Activated T-cell treated with anti-CD3 and anti-CD28 coated beads, Interleukin-2, amount 50 U/mL, for 4 hours (primary cell): Measurements from ENCODE around the gene ZNF10. TPM values are rescaled to one million over a fixed set of nuclear protein-coding genes. Genes with fewer than 3 reads are reported as not detected.
A peak's percentile ranks its signal among the peaks of the same experiment; 100 is the strongest.

Source experiments
- ATAC-seq, 2 donors: fragments of 200-7000 bp; cut with Tn5 transposase; one replicate each; pipeline ENCODE4 v1.10.0; 2021
- DNase-seq: peaks from one replicate; pipeline ENCODE4 v3.0.0-alpha.2; 2020
- H3K27me3 Mint-ChIP-seq: one replicate; pipeline ENCODE4 v1.8.0; 2021; ENCODE audit warnings: low read depth, mixed read lengths
- H3K36me3 Mint-ChIP-seq: one replicate; pipeline ENCODE4 v1.8.0; 2022; ENCODE audit warnings: mixed read lengths; ENCODE audit not compliant: insufficient read depth
- H3K4me1 Mint-ChIP-seq: one replicate; pipeline ENCODE4 v1.8.0; 2021; ENCODE audit warnings: low read depth, mixed read lengths
- H3K4me3 Mint-ChIP-seq: one replicate; pipeline ENCODE4 v1.8.0; 2021; ENCODE audit warnings: mild to moderate bottlenecking, moderate library complexity, mixed read lengths
- H3K9me3 Mint-ChIP-seq: one replicate; pipeline ENCODE4 v1.8.0; 2021; ENCODE audit warnings: mixed read lengths
- total RNA-seq, 3 donors: library from RNA; stranded (reverse); gene quantifications; one replicate each; pipeline ENCODE4 v1.2.1, GENCODE V29; 2021

The ZNF10 gene
- 1 to 10 TPM; 2.4 to 3.5 (median 2.6) TPM for total RNA-seq

- Mint-ChIP-seq H3K4me3 (peak within 1 kb of the TSS; percentile 93), H3K27me3 (no peaks in the 10 kb centered on the region), H3K9me3 (peaks cover 26% of the 10 kb centered on the region), H3K4me1 (peaks cover 21% of the 10 kb centered on the region), H3K36me3 (peaks cover 49% of the 10 kb centered on the region)
- peak; percentile 91 to 92 for ATAC-seq
- DNase-seq, result peak; percentile 97
These were observed at the start of gene ZNF10, which contains the start of gene ZNF891 for GRCh38 chr12:133130038-133130807. Gene ZNF10, plus strand, starts transcription at chr12:133130627. Its CDS starts 13,866 bp downstream, at chr12:133144493. Gene ZNF891, minus strand, starts transcription at chr12:133130274. Its CDS starts 8,356 bp downstream, at chr12:133121918.

- no peaks in the 10 kb centered on the region for H3K27me3 Mint-ChIP-seq
- DNase-seq, result no peak
- H3K36me3 Mint-ChIP-seq, result peaks cover 49% of the 10 kb centered on the region
- no peak for ATAC-seq
- H3K4me1 Mint-ChIP-seq, result peaks cover 8% of the 10 kb centered on the region
- H3K4me3 Mint-ChIP-seq, result no peak overlapping the region
- H3K9me3 Mint-ChIP-seq, result peaks cover 44% of the 10 kb centered on the region
These were observed 49.2 kb upstream of the ZNF10 start for GRCh38 chr12:133081159-133081780.

- H3K27me3 Mint-ChIP-seq, result no peaks in the 10 kb centered on the region
- no peak overlapping the region for H3K4me3 Mint-ChIP-seq
- no peak for DNase-seq
- peaks cover 63% of the 10 kb centered on the region for H3K36me3 Mint-ChIP-seq
- H3K9me3 Mint-ChIP-seq, result peaks cover 46% of the 10 kb centered on the region
- ATAC-seq, result no peak
- peaks cover 8% of the 10 kb centered on the region for H3K4me1 Mint-ChIP-seq
These were observed 47.1 kb upstream of the ZNF10 start for GRCh38 chr12:133083345-133083744.

- H3K27me3 Mint-ChIP-seq, result no peaks in the 10 kb centered on the region
- H3K36me3 Mint-ChIP-seq, result peaks cover 83% of the 10 kb centered on the region
- peaks cover 60% of the 10 kb centered on the region for H3K9me3 Mint-ChIP-seq
- ATAC-seq (no peak), DNase-seq (no peak)
- H3K4me1 Mint-ChIP-seq, result no peaks in the 10 kb centered on the region
- H3K4me3 Mint-ChIP-seq, result no peak overlapping the region
These were observed 24.8 kb upstream of the ZNF10 start for GRCh38 chr12:133105620-133106019.

- Mint-ChIP-seq H3K27me3 (no peaks in the 10 kb centered on the region), H3K4me3 (no peak overlapping the region), H3K36me3 (peaks cover 78% of the 10 kb centered on the region), H3K9me3 (peaks cover 54% of the 10 kb centered on the region), H3K4me1 (no peaks in the 10 kb centered on the region)
- DNase-seq, result no peak
- ATAC-seq, result no peak
These were observed 24.2 kb upstream of the ZNF10 start for GRCh38 chr12:133106253-133106652.

GRCh38 chr12:133107121-133107520 is 23.3 kb upstream of the ZNF10 start:
- DNase-seq (no peak), ATAC-seq (no peak)
- peaks cover 72% of the 10 kb centered on the region for H3K36me3 Mint-ChIP-seq
- peaks cover 52% of the 10 kb centered on the region for H3K9me3 Mint-ChIP-seq
- H3K27me3 Mint-ChIP-seq, result no peaks in the 10 kb centered on the region
- H3K4me1 Mint-ChIP-seq, result no peaks in the 10 kb centered on the region
- H3K4me3 Mint-ChIP-seq, result no peak overlapping the region

GRCh38 chr12:133108150-133108549 is 22.3 kb upstream of the ZNF10 start:
- H3K9me3 Mint-ChIP-seq, result peaks cover 55% of the 10 kb centered on the region
- no peak overlapping the region for H3K4me3 Mint-ChIP-seq
- DNase-seq (no peak), ATAC-seq (no peak)
- no peaks in the 10 kb centered on the region for H3K4me1 Mint-ChIP-seq
- peaks cover 68% of the 10 kb centered on the region for H3K36me3 Mint-ChIP-seq
- H3K27me3 Mint-ChIP-seq, result no peaks in the 10 kb centered on the region

- H3K4me3 Mint-ChIP-seq, result no peak overlapping the region
- H3K36me3 Mint-ChIP-seq, result peaks cover 66% of the 10 kb centered on the region
- peaks cover 61% of the 10 kb centered on the region for H3K9me3 Mint-ChIP-seq
- H3K4me1 Mint-ChIP-seq, result no peaks in the 10 kb centered on the region
- H3K27me3 Mint-ChIP-seq, result no peaks in the 10 kb centered on the region
- no peak for DNase-seq
- no peak for ATAC-seq
These were observed 9.8 kb upstream of the ZNF10 start for GRCh38 chr12:133120385-133121191.

- Mint-ChIP-seq H3K4me1 (peaks cover 9% of the 10 kb centered on the region), H3K27me3 (no peaks in the 10 kb centered on the region), H3K4me3 (no peak overlapping the region), H3K9me3 (peaks cover 43% of the 10 kb centered on the region), H3K36me3 (peaks cover 61% of the 10 kb centered on the region)
- no peak for DNase-seq
- ATAC-seq, result no peak
These were observed 5.8 kb upstream of the ZNF10 start for GRCh38 chr12:133124674-133125073.

GRCh38 chr12:133129368-133130037 is 924 bp upstream of the ZNF10 start:
- DNase-seq, result no peak
- H3K36me3 Mint-ChIP-seq, result peaks cover 49% of the 10 kb centered on the region
- H3K4me3 Mint-ChIP-seq, result peak overlapping the region; percentile 93
- H3K9me3 Mint-ChIP-seq, result peaks cover 24% of the 10 kb centered on the region
- peak; percentile 4 to 7 for ATAC-seq
- no peaks in the 10 kb centered on the region for H3K27me3 Mint-ChIP-seq
- peaks cover 21% of the 10 kb centered on the region for H3K4me1 Mint-ChIP-seq

GRCh38 chr12:133130808-133131128 is 341 bp downstream of the ZNF10 start:
- Mint-ChIP-seq H3K36me3 (peaks cover 49% of the 10 kb centered on the region), H3K4me1 (peaks cover 21% of the 10 kb centered on the region), H3K9me3 (peaks cover 31% of the 10 kb centered on the region), H3K27me3 (no peaks in the 10 kb centered on the region), H3K4me3 (peak overlapping the region; percentile 93)
- ATAC-seq (peak; percentile 2 to 7), DNase-seq (no peak)

GRCh38 chr12:133135747-133136146 is 5.3 kb downstream of the ZNF10 start:
- H3K27me3 Mint-ChIP-seq, result no peaks in the 10 kb centered on the region
- peaks cover 71% of the 10 kb centered on the region for H3K36me3 Mint-ChIP-seq
- H3K9me3 Mint-ChIP-seq, result peaks cover 60% of the 10 kb centered on the region
- no peak for DNase-seq
- no peak overlapping the region for H3K4me3 Mint-ChIP-seq
- peaks cover 9% of the 10 kb centered on the region for H3K4me1 Mint-ChIP-seq
- no peak for ATAC-seq

- no peaks in the 10 kb centered on the region for H3K27me3 Mint-ChIP-seq
- no peak overlapping the region for H3K4me3 Mint-ChIP-seq
- H3K36me3 Mint-ChIP-seq, result peaks cover 67% of the 10 kb centered on the region
- DNase-seq (no peak), ATAC-seq (no peak)
- H3K4me1 Mint-ChIP-seq, result no peaks in the 10 kb centered on the region
- peaks cover 62% of the 10 kb centered on the region for H3K9me3 Mint-ChIP-seq
These were observed 15.6 kb downstream of the ZNF10 start for GRCh38 chr12:133145981-133146380.

- Mint-ChIP-seq H3K9me3 (peaks cover 78% of the 10 kb centered on the region), H3K4me3 (no peak overlapping the region), H3K4me1 (no peaks in the 10 kb centered on the region), H3K27me3 (no peaks in the 10 kb centered on the region), H3K36me3 (peaks cover 71% of the 10 kb centered on the region)
- ATAC-seq (no peak), DNase-seq (no peak)
These were observed 25.8 kb downstream of the ZNF10 start for GRCh38 chr12:133156125-133156690.
